WTC11 (cell line): ENCODE results near the gene ITSN1.

Source experiments
- AFF4 ChIP-seq: sonication (generic); formaldehyde crosslinking; IDR thresholded peaks from 2 replicates; pipeline ENCODE4 v1.8.1; 2023; ENCODE audit warnings: mild to moderate bottlenecking, missing genetic modification reagents, borderline replicate concordance
- CBFB ChIP-seq: sonication (generic); formaldehyde crosslinking; IDR thresholded peaks from 2 replicates; pipeline ENCODE4 v1.8.1; 2022; ENCODE audit warnings: mild to moderate bottlenecking, low read depth, missing genetic modification reagents
- CREM ChIP-seq: sonication (generic); formaldehyde crosslinking; IDR thresholded peaks from 2 replicates; pipeline ENCODE4 v1.8.1; 2022; ENCODE audit warnings: mild to moderate bottlenecking, missing genetic modification reagents, moderate library complexity
- CTCF ChIP-seq: fragments of 200-600 bp; IDR thresholded peaks from 2 replicates; pipeline ENCODE4 v1.8.0; 2022; ENCODE audit warnings: antibody characterized with exemption
- FOXK1 ChIP-seq: sonication (generic); formaldehyde crosslinking; IDR thresholded peaks from 2 replicates; pipeline ENCODE4 v1.8.0; 2022; ENCODE audit warnings: mild to moderate bottlenecking, moderate library complexity, missing genetic modification reagents
- FOXP4 ChIP-seq: sonication (generic); formaldehyde crosslinking; IDR thresholded peaks from 2 replicates; pipeline ENCODE4 v1.8.0; 2022; ENCODE audit warnings: mild to moderate bottlenecking, missing genetic modification reagents
- MAX ChIP-seq: sonication (generic); formaldehyde crosslinking; IDR thresholded peaks from 2 replicates; pipeline ENCODE4 v1.8.0; 2022; ENCODE audit warnings: mild to moderate bottlenecking, missing genetic modification reagents
- SP1 ChIP-seq: sonication (generic); formaldehyde crosslinking; conservative IDR thresholded peaks from 2 replicates; pipeline ENCODE4 v1.8.1; 2022; ENCODE audit warnings: missing genetic modification reagents
- TCF7 ChIP-seq: sonication (generic); formaldehyde crosslinking; IDR thresholded peaks from 2 replicates; pipeline ENCODE4 v1.8.0; 2022; ENCODE audit warnings: mild to moderate bottlenecking, low read depth, missing genetic modification reagents, moderate library complexity
- USF1 ChIP-seq: sonication (generic); formaldehyde crosslinking; IDR thresholded peaks from 2 replicates; pipeline ENCODE4 v1.8.0; 2022; ENCODE audit warnings: mild to moderate bottlenecking, missing genetic modification reagents
- TF ChIP-seq, protein P1 (sequence below): sonication (generic); formaldehyde crosslinking; IDR thresholded peaks from 2 replicates; pipeline ENCODE4 v1.8.0; 2023; ENCODE audit warnings: missing genetic modification reagents, mild to moderate bottlenecking, borderline replicate concordance
- TF ChIP-seq, protein P2 (sequence below): fragments of 250-450 bp; sonication (Bioruptor Pico); IDR thresholded peaks from 2 replicates; pipeline ENCODE4 v1.9.0; 2021; ENCODE audit warnings: moderate library complexity, mild to moderate bottlenecking, inconsistent platforms, borderline replicate concordance

GRCh38 chr21:33817663-33818451, 175.6 kb downstream of the ITSN1 start:
- TF ChIP-seq CTCF = no peak
- no peak for TF ChIP-seq FOXK1 (CRISPR knock-in tag)
- no peak for TF ChIP-seq FOXP4 (CRISPR knock-in tag)
- no peak for TF ChIP-seq AFF4 (CRISPR knock-in tag)
- no peak for TF ChIP-seq MAX (CRISPR knock-in tag)
- TF ChIP-seq CREM (CRISPR knock-in tag) = no peak
- TF ChIP-seq, protein P1, sequence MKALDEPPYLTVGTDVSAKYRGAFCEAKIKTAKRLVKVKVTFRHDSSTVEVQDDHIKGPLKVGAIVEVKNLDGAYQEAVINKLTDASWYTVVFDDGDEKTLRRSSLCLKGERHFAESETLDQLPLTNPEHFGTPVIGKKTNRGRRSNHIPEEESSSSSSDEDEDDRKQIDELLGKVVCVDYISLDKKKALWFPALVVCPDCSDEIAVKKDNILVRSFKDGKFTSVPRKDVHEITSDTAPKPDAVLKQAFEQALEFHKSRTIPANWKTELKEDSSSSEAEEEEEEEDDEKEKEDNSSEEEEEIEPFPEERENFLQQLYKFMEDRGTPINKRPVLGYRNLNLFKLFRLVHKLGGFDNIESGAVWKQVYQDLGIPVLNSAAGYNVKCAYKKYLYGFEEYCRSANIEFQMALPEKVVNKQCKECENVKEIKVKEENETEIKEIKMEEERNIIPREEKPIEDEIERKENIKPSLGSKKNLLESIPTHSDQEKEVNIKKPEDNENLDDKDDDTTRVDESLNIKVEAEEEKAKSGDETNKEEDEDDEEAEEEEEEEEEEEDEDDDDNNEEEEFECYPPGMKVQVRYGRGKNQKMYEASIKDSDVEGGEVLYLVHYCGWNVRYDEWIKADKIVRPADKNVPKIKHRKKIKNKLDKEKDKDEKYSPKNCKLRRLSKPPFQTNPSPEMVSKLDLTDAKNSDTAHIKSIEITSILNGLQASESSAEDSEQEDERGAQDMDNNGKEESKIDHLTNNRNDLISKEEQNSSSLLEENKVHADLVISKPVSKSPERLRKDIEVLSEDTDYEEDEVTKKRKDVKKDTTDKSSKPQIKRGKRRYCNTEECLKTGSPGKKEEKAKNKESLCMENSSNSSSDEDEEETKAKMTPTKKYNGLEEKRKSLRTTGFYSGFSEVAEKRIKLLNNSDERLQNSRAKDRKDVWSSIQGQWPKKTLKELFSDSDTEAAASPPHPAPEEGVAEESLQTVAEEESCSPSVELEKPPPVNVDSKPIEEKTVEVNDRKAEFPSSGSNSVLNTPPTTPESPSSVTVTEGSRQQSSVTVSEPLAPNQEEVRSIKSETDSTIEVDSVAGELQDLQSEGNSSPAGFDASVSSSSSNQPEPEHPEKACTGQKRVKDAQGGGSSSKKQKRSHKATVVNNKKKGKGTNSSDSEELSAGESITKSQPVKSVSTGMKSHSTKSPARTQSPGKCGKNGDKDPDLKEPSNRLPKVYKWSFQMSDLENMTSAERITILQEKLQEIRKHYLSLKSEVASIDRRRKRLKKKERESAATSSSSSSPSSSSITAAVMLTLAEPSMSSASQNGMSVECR = no peak
- TF ChIP-seq CBFB (CRISPR knock-in tag) = no peak
- no peak for TF ChIP-seq SP1
- TF ChIP-seq, protein P2, sequence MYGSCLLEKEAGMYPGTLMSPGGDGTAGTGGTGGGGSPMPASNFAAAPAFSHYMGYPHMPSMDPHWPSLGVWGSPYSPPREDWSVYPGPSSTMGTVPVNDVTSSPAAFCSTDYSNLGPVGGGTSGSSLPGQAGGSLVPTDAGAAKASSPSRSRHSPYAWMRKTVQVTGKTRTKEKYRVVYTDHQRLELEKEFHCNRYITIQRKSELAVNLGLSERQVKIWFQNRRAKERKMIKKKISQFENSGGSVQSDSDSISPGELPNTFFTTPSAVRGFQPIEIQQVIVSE = no peak
- no peak for TF ChIP-seq TCF7
- no peak for TF ChIP-seq USF1 (CRISPR knock-in tag)
